HAP-1 (cell line): ENCODE results near the gene SORBS1.

Experiments
- DNase-seq, 2 experiments: peaks; one replicate each; pipeline ENCODE4 v3.0.0-alpha.2; 2016 to 2020; ENCODE audit warnings: low spot score in 2 of 2
- H3K27me3 ChIP-seq: fragments of 250-450 bp; sonication (Bioruptor Pico); 2 replicates; pipeline ENCODE4 v1.5.1; 2020; ENCODE audit warnings: low read depth, mild to moderate bottlenecking, moderate library complexity
- H3K36me3 ChIP-seq: fragments of 250-450 bp; sonication (Bioruptor Pico); replicated peaks from 2 replicates; pipeline ENCODE4 v1.5.1; 2020; ENCODE audit warnings: mild to moderate bottlenecking
- H3K4me1 ChIP-seq: fragments of 250-450 bp; sonication (Bioruptor Pico); 2 replicates; pipeline ENCODE4 v1.5.1; 2020; ENCODE audit warnings: mild to moderate bottlenecking
- H3K4me3 ChIP-seq: fragments of 250-450 bp; sonication (Bioruptor Pico); 2 replicates; pipeline ENCODE4 v1.5.1; 2020; ENCODE audit warnings: mild to moderate bottlenecking, moderate library complexity
- H3K9me3 ChIP-seq: fragments of 250-450 bp; sonication (Bioruptor Pico); 2 replicates; pipeline ENCODE4 v1.5.1; 2020; ENCODE audit warnings: mild to moderate bottlenecking, moderate library complexity
- in situ Hi-C: fragments of 300-500 bp; cut with MboI; formaldehyde crosslinking; loops from 3 replicates; pipeline ENCODE4 v1.14.3; 2020; ENCODE audit warnings: low sequenced_read_pairs, inconsistent platforms, mixed read lengths

SORBS1 gene

GRCh38 chr10:95559896-95560277, 1.3 kb downstream of the SORBS1 start:
- H3K27me3 ChIP-seq, result no peaks in the 10 kb centered on the region
- in situ Hi-C loops, result no loop called here
- H3K4me1 ChIP-seq, result no peaks in the 10 kb centered on the region
- no peak overlapping the region for H3K4me3 ChIP-seq
- DNase-seq, result no peak
- H3K36me3 ChIP-seq, result no peaks in the 10 kb centered on the region
- H3K9me3 ChIP-seq, result no peaks in the 10 kb centered on the region

GRCh38 chr10:95559471-95559870, 1.7 kb downstream of the SORBS1 start:
- no peak for DNase-seq
- no peaks in the 10 kb centered on the region for H3K9me3 ChIP-seq

GRCh38 chr10:95558593-95559320, 2.4 kb downstream of the SORBS1 start:
- Histone ChIP-seq H3K9me3 (no peaks in the 10 kb centered on the region), H3K36me3 (no peaks in the 10 kb centered on the region), H3K27me3 (no peaks in the 10 kb centered on the region), H3K4me3 (no peak overlapping the region), H3K4me1 (no peaks in the 10 kb centered on the region)
- no peak for DNase-seq
- in situ Hi-C loops, result no loop called here

More at GRCh38 chr10:95559471-95559870, 1.7 kb downstream of the SORBS1 start:
- H3K36me3 ChIP-seq, result no peaks in the 10 kb centered on the region
- no peaks in the 10 kb centered on the region for H3K27me3 ChIP-seq
- in situ Hi-C loops, result no loop called here
- H3K4me3 ChIP-seq, result no peak overlapping the region
- H3K4me1 ChIP-seq, result no peaks in the 10 kb centered on the region

- Histone ChIP-seq H3K4me3 (no peak overlapping the region), H3K9me3 (no peaks in the 10 kb centered on the region), H3K36me3 (no peaks in the 10 kb centered on the region), H3K4me1 (no peaks in the 10 kb centered on the region), H3K27me3 (no peaks in the 10 kb centered on the region)
- in situ Hi-C loops, result no loop called here
- DNase-seq, result no peak
These were observed 4.0 kb downstream of the SORBS1 start for GRCh38 chr10:95556994-95557767.

GRCh38 chr10:95553674-95554073, 7.5 kb downstream of the SORBS1 start:
- no peaks in the 10 kb centered on the region for H3K27me3 ChIP-seq
- no peaks in the 10 kb centered on the region for H3K4me1 ChIP-seq
- in situ Hi-C loops, result no loop called here
- no peak overlapping the region for H3K4me3 ChIP-seq
- DNase-seq, result no peak
- H3K36me3 ChIP-seq, result no peaks in the 10 kb centered on the region
- no peaks in the 10 kb centered on the region for H3K9me3 ChIP-seq

GRCh38 chr10:95552679-95553342, 8.4 kb downstream of the SORBS1 start:
- H3K9me3 ChIP-seq, result no peaks in the 10 kb centered on the region
- no peaks in the 10 kb centered on the region for H3K36me3 ChIP-seq
- in situ Hi-C loops, result no loop called here
- no peaks in the 10 kb centered on the region for H3K4me1 ChIP-seq
- H3K27me3 ChIP-seq, result no peaks in the 10 kb centered on the region
- DNase-seq, result no peak
- H3K4me3 ChIP-seq, result no peak overlapping the region

- H3K4me3 ChIP-seq, result no peak overlapping the region
- no peaks in the 10 kb centered on the region for H3K36me3 ChIP-seq
- no peaks in the 10 kb centered on the region for H3K4me1 ChIP-seq
- no peaks in the 10 kb centered on the region for H3K27me3 ChIP-seq
- H3K9me3 ChIP-seq, result no peaks in the 10 kb centered on the region
- no peak for DNase-seq
- in situ Hi-C loops, result no loop called here
These were observed 11.0 kb downstream of the SORBS1 start for GRCh38 chr10:95550073-95550672.

GRCh38 chr10:95547791-95548435, 13.3 kb downstream of the SORBS1 start:
- no peaks in the 10 kb centered on the region for H3K27me3 ChIP-seq
- H3K9me3 ChIP-seq, result no peaks in the 10 kb centered on the region
- H3K4me3 ChIP-seq, result no peak overlapping the region
- no peaks in the 10 kb centered on the region for H3K36me3 ChIP-seq
- in situ Hi-C loops, result no loop called here
- H3K4me1 ChIP-seq, result no peaks in the 10 kb centered on the region
- DNase-seq, result no peak

- Histone ChIP-seq H3K4me1 (no peaks in the 10 kb centered on the region), H3K36me3 (no peaks in the 10 kb centered on the region), H3K4me3 (no peak overlapping the region), H3K27me3 (no peaks in the 10 kb centered on the region), H3K9me3 (no peaks in the 10 kb centered on the region)
- in situ Hi-C loops, result no loop called here
- DNase-seq, result no peak
These were observed 14.0 kb downstream of the SORBS1 start for GRCh38 chr10:95547197-95547596.

GRCh38 chr10:95545981-95546380, 15.2 kb downstream of the SORBS1 start:
- DNase-seq, result no peak
- Histone ChIP-seq H3K9me3 (no peaks in the 10 kb centered on the region), H3K4me3 (no peak overlapping the region), H3K27me3 (no peaks in the 10 kb centered on the region), H3K36me3 (no peaks in the 10 kb centered on the region), H3K4me1 (no peaks in the 10 kb centered on the region)
- in situ Hi-C loops, result no loop called here

GRCh38 chr10:95544783-95545500, 16.2 kb downstream of the SORBS1 start:
- Histone ChIP-seq H3K36me3 (no peaks in the 10 kb centered on the region), H3K27me3 (no peaks in the 10 kb centered on the region), H3K4me3 (no peak overlapping the region), H3K9me3 (no peaks in the 10 kb centered on the region), H3K4me1 (no peaks in the 10 kb centered on the region)
- DNase-seq, result no peak
- in situ Hi-C loops, result no loop called here

- Histone ChIP-seq H3K4me3 (no peak overlapping the region), H3K36me3 (no peaks in the 10 kb centered on the region), H3K9me3 (no peaks in the 10 kb centered on the region), H3K27me3 (no peaks in the 10 kb centered on the region), H3K4me1 (no peaks in the 10 kb centered on the region)
- in situ Hi-C loops, result no loop called here
- no peak for DNase-seq
These were observed 17.7 kb downstream of the SORBS1 start for GRCh38 chr10:95543459-95543858.

- in situ Hi-C loops, result no loop called here
- no peaks in the 10 kb centered on the region for H3K9me3 ChIP-seq
- no peaks in the 10 kb centered on the region for H3K27me3 ChIP-seq
- no peaks in the 10 kb centered on the region for H3K4me1 ChIP-seq
- H3K36me3 ChIP-seq, result no peaks in the 10 kb centered on the region
- H3K4me3 ChIP-seq, result no peak overlapping the region
- no peak for DNase-seq
These were observed 18.4 kb downstream of the SORBS1 start for GRCh38 chr10:95542761-95543160.
